ENCODE results near the gene VPS26C.
"Not testable (repeated sequence)": the region's sequence is repeated elsewhere in the genome, so short reads cannot be mapped to it uniquely, and the experiment has no call there.

Gene VPS26C

GRCh38 chr21:37267269-37268185 lies at the start of gene VPS26C:
TSS of gene VPS26C (minus strand) at chr21:37267334. CDS start at chr21:37267294, 40 bp downstream.
- DNase-seq (ENCODE audit: low read depth) = peak; percentile 100

- DNase-seq (ENCODE audit: low read depth) = not testable (repeated sequence)
Observed at GRCh38 chr21:37316072-37316471, 48.9 kb upstream of the VPS26C start.

GRCh38 chr21:37300114-37300751 lies 33.1 kb upstream of the VPS26C start:
- no peak for DNase-seq (ENCODE audit: low read depth)

GRCh38 chr21:37297364-37297763 lies 30.2 kb upstream of the VPS26C start:
- no peak for DNase-seq (ENCODE audit: low read depth)

GRCh38 chr21:37294679-37295078 lies 27.5 kb upstream of the VPS26C start:
- DNase-seq (ENCODE audit: low read depth) = no peak

GRCh38 chr21:37292941-37293340 lies 25.8 kb upstream of the VPS26C start:
- no peak for DNase-seq (ENCODE audit: low read depth)

GRCh38 chr21:37292041-37292440 lies 24.9 kb upstream of the VPS26C start:
- DNase-seq (ENCODE audit: low read depth) = no peak

GRCh38 chr21:37283191-37283710 lies 16.1 kb upstream of the VPS26C start:
- DNase-seq (ENCODE audit: low read depth) = not testable (repeated sequence)

- DNase-seq (ENCODE audit: low read depth) = not testable (repeated sequence)
Observed at GRCh38 chr21:37282602-37283001, 15.5 kb upstream of the VPS26C start.

- DNase-seq (ENCODE audit: low read depth) = no peak
Observed at GRCh38 chr21:37281993-37282392, 14.9 kb upstream of the VPS26C start.

- no peak for DNase-seq (ENCODE audit: low read depth)
Observed at GRCh38 chr21:37281579-37281978, 14.4 kb upstream of the VPS26C start.

GRCh38 chr21:37279271-37279670 lies 12.1 kb upstream of the VPS26C start:
- not testable (repeated sequence) for DNase-seq (ENCODE audit: low read depth)

GRCh38 chr21:37278199-37278598 lies 11.1 kb upstream of the VPS26C start:
- no peak for DNase-seq (ENCODE audit: low read depth)

- DNase-seq (ENCODE audit: low read depth) = no peak
Observed at GRCh38 chr21:37276377-37276776, 9.2 kb upstream of the VPS26C start.

GRCh38 chr21:37273911-37274690 lies 7.0 kb upstream of the VPS26C start:
- DNase-seq (ENCODE audit: low read depth) = no peak

- no peak for DNase-seq (ENCODE audit: low read depth)
Observed at GRCh38 chr21:37273440-37273839, 6.3 kb upstream of the VPS26C start.

- DNase-seq (ENCODE audit: low read depth) = no peak
Observed at GRCh38 chr21:37272897-37273296, 5.8 kb upstream of the VPS26C start.

- no peak for DNase-seq (ENCODE audit: low read depth)
Observed at GRCh38 chr21:37270576-37271365, 3.6 kb upstream of the VPS26C start.

GRCh38 chr21:37269481-37269880 lies 2.3 kb upstream of the VPS26C start:
- no peak for DNase-seq (ENCODE audit: low read depth)

- no peak for DNase-seq (ENCODE audit: low read depth)
Observed at GRCh38 chr21:37268186-37268503, 1.0 kb upstream of the VPS26C start.

GRCh38 chr21:37266515-37267221 lies 466 bp downstream of the VPS26C start:
- DNase-seq (ENCODE audit: low read depth) = no peak
